ENCODE data around the gene AFAP1.
A peak's percentile ranks its signal among the peaks of the same experiment; 100 is the strongest.

Gene AFAP1
- total RNA-seq = 35.5 to 146 (median 127) reads per million in 4 experiments

- DNase-seq = peak; percentile 77
Measured at GRCh38 chr4:7939377-7940108, at the start of gene AFAP1. Gene AFAP1 (minus strand): TSS chr4:7939861. CDS start chr4:7872078, 67,783 bp downstream.

GRCh38 chr4:7988437-7988836, 48.8 kb upstream of the AFAP1 start:
- DNase-seq = no peak

GRCh38 chr4:7987148-7987989, 47.7 kb upstream of the AFAP1 start:
- peak; percentile 33 for DNase-seq

- no peak for DNase-seq
Measured at GRCh38 chr4:7985891-7986441, 46.3 kb upstream of the AFAP1 start.

- no peak for DNase-seq
Measured at GRCh38 chr4:7985072-7985471, 45.4 kb upstream of the AFAP1 start.

- no peak for DNase-seq
Measured at GRCh38 chr4:7984286-7984925, 44.7 kb upstream of the AFAP1 start.

GRCh38 chr4:7983296-7983695, 43.6 kb upstream of the AFAP1 start:
- no peak for DNase-seq

- DNase-seq = no peak
Measured at GRCh38 chr4:7981738-7982394, 42.2 kb upstream of the AFAP1 start.

- no peak for DNase-seq
Measured at GRCh38 chr4:7980036-7980435, 40.4 kb upstream of the AFAP1 start.

- DNase-seq = no peak
Measured at GRCh38 chr4:7979652-7979968, 39.9 kb upstream of the AFAP1 start.

- no peak for DNase-seq
Measured at GRCh38 chr4:7978907-7979651, 39.4 kb upstream of the AFAP1 start.

GRCh38 chr4:7978489-7978888, 38.8 kb upstream of the AFAP1 start:
- DNase-seq = no peak

- no peak for DNase-seq
Measured at GRCh38 chr4:7976634-7977033, 37.0 kb upstream of the AFAP1 start.

GRCh38 chr4:7976025-7976424, 36.4 kb upstream of the AFAP1 start:
- DNase-seq = no peak

- no peak for DNase-seq
Measured at GRCh38 chr4:7974425-7974824, 34.8 kb upstream of the AFAP1 start.

- DNase-seq = no peak
Measured at GRCh38 chr4:7973545-7973981, 33.9 kb upstream of the AFAP1 start.

GRCh38 chr4:7971881-7972500, 32.3 kb upstream of the AFAP1 start:
- no peak for DNase-seq

- no peak for DNase-seq
Measured at GRCh38 chr4:7971159-7971631, 31.5 kb upstream of the AFAP1 start.

- DNase-seq = no peak
Measured at GRCh38 chr4:7970361-7970946, 30.8 kb upstream of the AFAP1 start.

GRCh38 chr4:7968262-7968896, 28.7 kb upstream of the AFAP1 start:
- no peak for DNase-seq
